GM12891 (cell line): ENCODE results near the gene IL18RAP.

ENCODE experiments used
- POLR2A ChIP-seq: IDR thresholded peaks from 2 replicates; pipeline ENCODE4 v1.6.1; 2011; ENCODE audit warnings: low read depth, low read length, control low read depth
- POLR2AphosphoS5 ChIP-seq: IDR thresholded peaks from 2 replicates; pipeline ENCODE4 v1.6.1; 2011; ENCODE audit warnings: low read depth, low read length, control low read depth

DNA sequence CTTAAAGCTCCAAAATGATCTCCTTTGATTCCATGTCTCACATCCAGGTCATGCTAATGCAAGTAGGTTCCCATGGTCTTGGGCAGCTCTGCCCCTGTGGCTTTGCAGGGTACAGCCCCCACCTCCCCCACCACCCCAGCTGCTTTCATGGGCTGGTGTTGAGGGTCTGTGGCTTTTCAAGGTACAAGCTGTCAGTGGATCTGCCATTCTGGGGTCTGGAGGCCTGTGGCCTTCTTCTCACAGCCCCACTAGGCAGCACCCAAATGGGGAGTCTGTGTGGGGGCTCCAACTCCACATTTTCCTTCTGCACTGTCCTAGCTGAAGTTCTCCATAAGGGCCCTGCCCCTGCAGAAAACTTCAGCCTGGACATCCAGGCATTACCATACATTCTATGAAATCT is 69.0 kb downstream of the IL18RAP start:
- TF ChIP-seq POLR2A (no peak), POLR2AphosphoS5 (no peak)
